OCI-LY3 (cell line): ENCODE results near the gene LDB2.

Source experiments
- H2AFZ ChIP-seq: fragments of 200-600, 300-600 bp; shearing (Covaris generic); 2 replicates; pipeline ENCODE4 v1.6.0; 2014; ENCODE audit warnings: antibody characterized with exemption, low read depth, low read length
- H3K27ac ChIP-seq: fragments of 200-600, 300-600 bp; sonication (generic); 2 replicates; pipeline ENCODE4 v1.5.1; 2014; ENCODE audit warnings: mild to moderate bottlenecking, low read length, moderate library complexity, mixed read lengths
- H3K27me3 ChIP-seq: fragments of 200-600, 300-600 bp; sonication (generic); 2 replicates; pipeline ENCODE4 v1.6.1; 2014; ENCODE audit warnings: low read depth, low read length, mixed read lengths
- H3K36me3 ChIP-seq: fragments of 200-600, 300-600 bp; sonication (generic); replicated peaks from 2 replicates; pipeline ENCODE3; 2014; ENCODE audit warnings: low read depth, low read length, mixed read lengths
- H3K4me1 ChIP-seq: fragments of 300-600, 200-600 bp; sonication (generic); 2 replicates; pipeline ENCODE4 v1.6.1; 2014; ENCODE audit warnings: low read length, mixed read lengths
- H3K4me2 ChIP-seq: fragments of 200-600, 300-600 bp; sonication (generic); 2 replicates; pipeline ENCODE4 v1.6.1; 2014; ENCODE audit warnings: low read length, mixed read lengths
- H3K4me3 ChIP-seq: fragments of 300-600, 200-600 bp; sonication (generic); 2 replicates; pipeline ENCODE4 v1.5.1; 2014; ENCODE audit warnings: antibody characterized with exemption, mild to moderate bottlenecking, low read length, moderate library complexity
- H3K79me2 ChIP-seq: fragments of 300-600, 200-600 bp; shearing (Covaris generic); 2 replicates; pipeline ENCODE4 v1.6.1; 2014; ENCODE audit warnings: mild to moderate bottlenecking, low read length, mixed read lengths
- H3K9ac ChIP-seq: fragments of 300-600, 200-600 bp; shearing (Covaris generic); 2 replicates; pipeline ENCODE4 v1.6.0; 2014; ENCODE audit warnings: mild to moderate bottlenecking, low read length, moderate library complexity
- H3K9me3 ChIP-seq: fragments of 200-600, 300-600 bp; shearing (Covaris generic); 2 replicates; pipeline ENCODE4 v1.6.1; 2014; ENCODE audit warnings: low read length, mixed read lengths; ENCODE audit not compliant: insufficient read depth
- H4K20me1 ChIP-seq: fragments of 200-600, 300-600 bp; sonication (generic); 2 replicates; pipeline ENCODE4 v1.6.1; 2016; ENCODE audit warnings: low read length, mixed read lengths; ENCODE audit not compliant: insufficient read depth
- CTCF ChIP-seq: fragments of 200-600, 300-600 bp; sonication (generic); IDR thresholded peaks from 2 replicates; pipeline ENCODE4 v1.5.1; 2014; ENCODE audit warnings: antibody characterized with exemption, low read length, low read depth
- EZH2phosphoT487 ChIP-seq: fragments of 200-600 bp; shearing (Covaris generic); IDR thresholded peaks from 2 replicates; pipeline ENCODE4 v1.6.1; 2018; ENCODE audit warnings: antibody characterized with exemption, mixed run types, low read depth

Gene LDB2

GRCh38 chr4:16865897-16866283 lies 32.6 kb downstream of the LDB2 start:
- H3K36me3 ChIP-seq: no peaks in the 10 kb centered on the region

GRCh38 chr4:16865209-16865896 lies 33.1 kb downstream of the LDB2 start:
- no peaks in the 10 kb centered on the region for H3K4me1 ChIP-seq
- TF ChIP-seq EZH2phosphoT487 (no peak), CTCF (no peak)
- H3K9me3 ChIP-seq: no peaks in the 10 kb centered on the region
- H3K27ac ChIP-seq: no peak overlapping the region
- no peaks in the 10 kb centered on the region for H3K36me3 ChIP-seq
- no peaks in the 10 kb centered on the region for H3K79me2 ChIP-seq
- H2AFZ ChIP-seq: no peak overlapping the region
- H3K4me3 ChIP-seq: no peak overlapping the region
- H4K20me1 ChIP-seq: no peaks in the 10 kb centered on the region
- no peak overlapping the region for H3K9ac ChIP-seq
- H3K4me2 ChIP-seq: no peak overlapping the region
- H3K27me3 ChIP-seq: no peaks in the 10 kb centered on the region

More at GRCh38 chr4:16865897-16866283, 32.6 kb downstream of the LDB2 start:
- Histone ChIP-seq H3K4me1 (no peaks in the 10 kb centered on the region), H3K4me3 (no peak overlapping the region), H3K27ac (no peak overlapping the region), H4K20me1 (no peaks in the 10 kb centered on the region), H3K27me3 (no peaks in the 10 kb centered on the region), H2AFZ (no peak overlapping the region), H3K79me2 (no peaks in the 10 kb centered on the region), H3K9me3 (no peaks in the 10 kb centered on the region), H3K9ac (no peak overlapping the region), H3K4me2 (no peak overlapping the region)
- TF ChIP-seq EZH2phosphoT487 (no peak), CTCF (no peak)

- no peak overlapping the region for H3K9ac ChIP-seq
Observed at GRCh38 chr4:16864199-16864598, 34.2 kb downstream of the LDB2 start.

GRCh38 chr4:16862697-16863096 lies 35.7 kb downstream of the LDB2 start:
- no peak for TF ChIP-seq EZH2phosphoT487
- TF ChIP-seq CTCF: no peak
- H3K36me3 ChIP-seq: no peaks in the 10 kb centered on the region
- no peaks in the 10 kb centered on the region for H3K9me3 ChIP-seq
- H3K79me2 ChIP-seq: no peaks in the 10 kb centered on the region
- H4K20me1 ChIP-seq: no peaks in the 10 kb centered on the region
- no peak overlapping the region for H3K4me2 ChIP-seq
- H3K27me3 ChIP-seq: no peaks in the 10 kb centered on the region
- H3K4me3 ChIP-seq: no peak overlapping the region
- no peaks in the 10 kb centered on the region for H3K4me1 ChIP-seq
- no peak overlapping the region for H2AFZ ChIP-seq
- H3K27ac ChIP-seq: no peak overlapping the region
- no peak overlapping the region for H3K9ac ChIP-seq

More at GRCh38 chr4:16864199-16864598, 34.2 kb downstream of the LDB2 start:
- H3K4me1 ChIP-seq: no peaks in the 10 kb centered on the region
- H3K36me3 ChIP-seq: no peaks in the 10 kb centered on the region
- no peak overlapping the region for H3K4me3 ChIP-seq
- H3K4me2 ChIP-seq: no peak overlapping the region
- TF ChIP-seq CTCF: no peak
- TF ChIP-seq EZH2phosphoT487: no peak
- H3K9me3 ChIP-seq: no peaks in the 10 kb centered on the region
- H3K27ac ChIP-seq: no peak overlapping the region
- H3K79me2 ChIP-seq: no peaks in the 10 kb centered on the region
- H2AFZ ChIP-seq: no peak overlapping the region
- no peaks in the 10 kb centered on the region for H4K20me1 ChIP-seq
- H3K27me3 ChIP-seq: no peaks in the 10 kb centered on the region
